Activated T-helper 1 cell treated with Interleukin-2 at 50 U/mL for 16 hours (primary cell): ENCODE measurements around the gene TRPV4.

Experiments used
- DNase-seq: peaks from one replicate; pipeline ENCODE4 v3.0.0-alpha.2; 2020; ENCODE audit warnings: low read depth

Gene TRPV4

GRCh38 chr12:109827566-109828550 is 5.3 kb downstream of the TRPV4 start:
- DNase-seq, result no peak

GRCh38 chr12:109827080-109827479 is 6.1 kb downstream of the TRPV4 start:
- no peak for DNase-seq

DNA sequence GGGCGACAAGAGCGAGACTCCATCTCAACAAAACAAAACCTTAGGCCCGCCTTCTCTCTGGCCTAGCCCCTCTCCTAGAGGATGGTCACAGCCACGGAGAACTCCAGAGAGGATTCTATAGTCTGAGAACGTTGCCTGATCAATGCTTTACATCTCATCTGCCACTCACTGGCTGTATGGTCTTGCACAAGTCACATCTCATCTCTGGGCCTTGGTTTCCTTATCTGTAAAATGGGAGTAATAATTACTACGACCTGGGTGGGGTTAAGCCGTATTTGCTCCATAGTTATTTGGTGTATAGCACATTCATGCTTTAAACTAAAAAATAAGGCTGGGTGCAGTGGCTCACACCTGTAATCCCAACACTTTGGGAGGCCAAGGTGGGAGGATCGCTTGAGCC is 8.5 kb downstream of the TRPV4 start:
- DNase-seq, result no peak

DNA sequence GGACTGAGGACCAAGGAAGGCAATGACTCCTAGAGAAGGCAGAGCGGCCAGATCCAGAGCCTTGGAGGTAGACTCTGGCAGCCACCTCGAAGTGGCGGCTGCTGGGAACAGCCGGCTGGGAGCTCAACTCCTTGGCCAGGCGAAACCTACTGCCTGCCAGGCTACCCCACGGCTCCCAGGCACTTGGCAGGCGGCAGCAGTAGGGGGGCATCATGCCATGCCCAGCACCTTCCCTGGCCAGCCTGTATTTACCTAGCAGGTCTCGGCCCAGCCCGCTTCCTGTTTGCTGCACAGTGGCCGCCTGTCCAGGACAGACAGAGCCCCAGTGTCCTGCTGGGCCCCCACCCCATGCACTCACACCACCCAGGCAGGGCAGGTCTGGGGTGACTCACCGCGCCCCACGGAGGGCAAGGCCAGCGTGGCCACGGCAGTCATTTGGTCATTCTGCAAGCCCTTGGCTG is 10.2 kb downstream of the TRPV4 start:
- no peak for DNase-seq

- DNase-seq, result no peak
Observed at GRCh38 chr12:109822416-109822815, 10.8 kb downstream of the TRPV4 start.

DNA sequence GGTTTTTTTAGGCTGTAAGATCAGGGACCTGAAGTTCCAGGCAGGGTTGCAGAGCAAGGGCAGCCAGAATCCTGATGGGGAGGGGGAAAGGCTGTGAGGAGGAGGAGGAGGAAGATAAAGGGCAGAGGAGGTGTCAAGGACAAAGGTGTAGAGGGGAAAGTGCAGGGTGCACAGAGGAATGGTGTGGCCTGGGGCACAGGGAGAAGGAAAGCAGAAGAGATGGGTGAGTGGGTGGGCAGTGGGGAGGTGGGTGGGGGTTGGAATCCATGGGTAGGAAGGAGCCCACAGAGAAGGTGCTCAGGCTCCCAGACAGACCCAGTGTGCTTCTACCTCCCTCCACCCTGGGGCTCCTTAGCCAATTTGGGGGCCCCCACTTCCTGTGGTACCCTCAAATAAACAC is 11.2 kb downstream of the TRPV4 start:
- DNase-seq, result no peak

DNA sequence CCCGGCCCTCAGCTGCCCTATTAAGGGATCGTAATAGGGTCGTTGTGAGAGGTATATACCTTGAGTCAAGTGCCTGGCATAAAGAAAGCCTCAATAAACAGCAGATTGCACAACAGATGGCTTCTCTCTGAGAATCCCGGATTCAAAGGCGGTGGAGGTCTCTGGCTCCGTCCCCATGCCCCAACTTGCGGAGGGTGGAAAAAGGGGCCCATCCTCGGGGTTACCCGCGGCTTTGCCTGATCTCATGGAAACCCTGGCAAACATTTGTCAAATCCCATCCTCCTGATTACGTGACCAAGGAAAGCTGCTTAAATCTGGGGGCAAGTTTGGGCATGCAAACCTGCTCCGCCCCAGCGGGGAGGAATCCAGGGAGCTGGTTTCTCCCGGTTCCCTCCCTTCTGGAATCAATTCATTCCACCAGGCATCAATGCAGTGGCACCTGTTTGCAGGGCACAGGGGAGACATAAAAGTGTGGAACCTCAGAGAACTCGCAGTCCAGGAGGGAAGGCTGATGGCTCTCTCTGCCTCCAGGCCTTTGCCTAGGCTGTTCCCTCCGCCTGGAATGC is 12.3 kb downstream of the TRPV4 start:
- DNase-seq, result no peak

DNA sequence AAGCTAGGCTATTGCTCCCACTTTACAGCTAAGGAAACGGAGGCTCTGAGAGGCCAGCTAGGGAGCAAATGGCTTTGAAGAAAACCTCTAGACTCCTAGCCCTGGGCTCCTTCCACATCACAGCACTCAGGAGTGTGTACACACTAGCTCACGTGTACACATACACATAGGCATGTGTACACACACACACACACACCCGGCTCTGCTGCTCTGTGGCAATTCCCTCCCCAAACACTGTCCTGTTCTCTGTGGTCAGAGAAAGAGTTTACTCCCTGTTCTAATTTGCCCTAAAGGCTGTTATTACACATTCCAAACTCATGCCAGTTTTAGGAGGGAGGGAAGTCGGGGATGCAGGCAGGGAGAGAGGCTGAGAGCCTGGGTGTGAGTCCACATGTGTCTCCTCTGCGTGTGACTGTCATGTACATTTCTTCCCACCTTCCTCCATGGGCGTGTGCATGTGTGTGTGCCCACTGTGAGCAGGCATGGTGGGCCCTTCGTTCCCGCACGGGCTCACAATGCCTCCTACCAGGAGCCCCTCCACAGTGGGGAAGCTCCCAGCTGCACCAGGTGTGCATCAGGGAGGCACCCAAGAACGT is 14.2 kb downstream of the TRPV4 start:
- DNase-seq, result no peak

GRCh38 chr12:109818253-109818652 is 14.9 kb downstream of the TRPV4 start:
- DNase-seq, result no peak

DNA sequence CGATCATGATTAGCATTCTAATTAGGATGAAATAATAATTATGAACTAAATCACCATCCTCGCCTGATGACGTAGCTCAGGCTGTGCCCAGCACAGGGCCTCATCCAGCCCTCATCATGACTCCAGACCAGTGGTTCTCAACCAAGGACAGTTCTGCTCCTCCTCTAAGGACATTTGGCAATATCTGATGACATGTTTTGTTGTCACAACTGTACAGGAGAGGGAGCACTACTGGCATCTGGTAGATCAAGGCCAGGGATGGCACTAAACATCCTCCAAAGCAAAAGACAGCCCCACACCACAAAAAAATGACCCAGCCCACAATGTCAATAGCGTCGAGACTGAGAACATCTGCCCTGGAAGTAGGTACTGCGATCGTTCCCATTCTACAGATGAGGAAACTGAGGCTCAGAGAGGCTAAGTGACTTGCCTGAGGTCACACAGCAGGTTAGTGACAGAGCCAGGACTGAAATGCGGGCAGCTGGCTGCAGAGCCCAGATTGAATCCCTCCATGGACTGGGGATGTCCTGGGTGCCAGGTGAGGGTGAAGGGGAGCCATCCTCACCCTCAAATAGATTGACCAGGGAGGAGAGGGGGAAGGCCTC is 15.5 kb downstream of the TRPV4 start:
- no peak for DNase-seq

- DNase-seq, result no peak
Observed at GRCh38 chr12:109816870-109817269, 16.3 kb downstream of the TRPV4 start.

GRCh38 chr12:109815757-109816617 is 17.2 kb downstream of the TRPV4 start:
- no peak for DNase-seq

- no peak for DNase-seq
Observed at GRCh38 chr12:109815225-109815624, 18.0 kb downstream of the TRPV4 start.

DNA sequence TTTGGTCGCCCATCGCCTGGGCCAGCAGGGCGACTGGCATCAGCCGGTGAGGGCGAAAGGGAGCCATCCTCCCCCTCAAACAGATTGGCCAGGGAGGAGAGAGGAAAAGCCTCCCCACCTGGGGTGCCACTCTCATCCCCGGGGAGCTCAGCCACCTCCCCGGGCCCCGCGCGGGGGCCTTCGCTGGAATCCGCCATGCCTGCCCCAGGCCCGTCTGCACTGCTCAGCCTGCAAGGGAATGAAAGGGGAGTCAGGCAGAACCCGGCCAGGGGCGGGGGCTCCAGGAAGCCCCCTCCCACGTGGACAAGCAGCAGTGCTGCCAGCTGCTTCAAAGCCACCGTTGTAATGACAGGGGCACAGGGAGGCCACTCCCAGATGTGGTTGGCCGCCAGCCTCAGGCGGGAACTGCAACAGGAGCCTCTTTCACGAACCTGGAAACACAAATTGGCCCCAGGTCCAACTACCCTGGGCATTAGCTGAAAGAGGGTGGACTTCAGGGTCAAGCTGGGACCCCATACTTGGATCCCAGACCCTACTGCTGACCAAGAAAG is 18.5 kb downstream of the TRPV4 start:
- no peak for DNase-seq

- DNase-seq, result no peak
Observed at GRCh38 chr12:109813810-109814416, 19.3 kb downstream of the TRPV4 start.

GRCh38 chr12:109811624-109811995 is 21.6 kb downstream of the TRPV4 start:
- DNase-seq, result no peak

DNA sequence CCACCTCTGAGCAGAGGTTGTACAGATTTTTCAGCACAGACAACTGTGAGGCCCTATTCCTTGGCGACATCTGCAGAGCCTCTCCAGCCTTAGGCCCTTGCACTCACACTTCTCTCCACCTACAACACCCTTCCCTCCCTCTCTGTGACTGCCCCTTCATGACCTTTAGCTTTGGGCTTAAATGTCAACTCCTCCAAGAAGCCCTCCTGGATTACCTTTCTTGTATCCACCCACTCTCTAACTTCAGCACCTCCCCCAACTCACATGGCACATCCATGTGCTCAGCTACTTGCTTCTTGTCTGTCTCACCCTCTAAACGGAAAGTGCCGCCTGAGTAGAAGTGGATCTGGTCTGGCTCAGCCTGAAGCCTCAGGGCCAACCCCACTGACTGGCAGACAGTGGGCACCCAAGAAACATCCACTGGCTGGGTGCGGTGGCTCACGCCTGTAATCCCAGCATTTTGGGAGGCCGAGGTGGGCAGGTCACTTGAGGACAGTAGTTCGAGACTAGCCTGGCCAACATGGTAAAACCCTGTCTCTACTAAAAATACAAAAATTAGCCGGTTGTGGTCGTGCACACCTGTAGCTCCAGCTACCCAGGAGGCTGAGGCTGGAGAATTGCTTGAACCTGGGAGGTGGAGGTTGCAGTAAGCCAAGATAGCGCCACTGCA is 22.1 kb downstream of the TRPV4 start:
- no peak for DNase-seq

- no peak for DNase-seq
Observed at GRCh38 chr12:109808876-109809646, 24.1 kb downstream of the TRPV4 start.

DNA sequence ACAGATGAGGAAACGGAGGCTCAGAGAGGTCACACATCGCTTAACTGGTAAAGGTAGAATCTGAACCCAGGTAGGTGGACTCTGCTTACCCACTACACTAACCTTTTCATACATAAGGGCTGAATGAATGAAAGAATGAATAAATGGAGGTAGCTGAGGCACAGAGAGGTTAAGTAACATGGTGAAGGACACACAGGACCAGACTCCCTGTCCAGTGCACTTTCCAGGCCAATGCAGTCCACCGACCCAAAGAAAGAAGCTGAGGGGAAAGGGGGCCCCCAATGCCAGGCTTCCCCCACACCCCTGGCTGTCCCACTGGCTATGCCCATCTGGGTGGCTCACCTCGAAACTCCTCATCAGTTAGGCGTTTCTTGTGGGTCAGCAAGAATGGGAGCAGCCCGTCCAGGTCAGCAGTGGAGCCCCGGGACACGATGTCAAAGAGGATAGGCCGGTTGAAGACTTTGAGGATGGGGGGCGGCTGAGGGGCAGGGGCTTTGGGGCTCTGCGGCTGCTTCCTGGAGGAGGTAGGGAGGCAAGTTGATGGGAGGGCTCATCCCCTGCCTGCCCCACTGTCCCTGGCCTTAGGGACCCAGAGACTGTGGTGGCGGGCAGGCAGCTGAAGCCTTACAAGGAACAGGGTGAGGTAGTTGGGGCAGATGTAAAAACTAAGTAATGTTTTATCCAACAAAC is 25.1 kb downstream of the TRPV4 start:
- no peak for DNase-seq
